Measurements from ENCODE around the gene ZNF311. TPM values are rescaled to one million over a fixed set of nuclear protein-coding genes. Genes with fewer than 3 reads are reported as not detected.

ZNF311 gene
- total and polyA plus RNA-seq, 2 experiments from 2014 or later, result 0.57 to 1.3 TPM

DNA sequence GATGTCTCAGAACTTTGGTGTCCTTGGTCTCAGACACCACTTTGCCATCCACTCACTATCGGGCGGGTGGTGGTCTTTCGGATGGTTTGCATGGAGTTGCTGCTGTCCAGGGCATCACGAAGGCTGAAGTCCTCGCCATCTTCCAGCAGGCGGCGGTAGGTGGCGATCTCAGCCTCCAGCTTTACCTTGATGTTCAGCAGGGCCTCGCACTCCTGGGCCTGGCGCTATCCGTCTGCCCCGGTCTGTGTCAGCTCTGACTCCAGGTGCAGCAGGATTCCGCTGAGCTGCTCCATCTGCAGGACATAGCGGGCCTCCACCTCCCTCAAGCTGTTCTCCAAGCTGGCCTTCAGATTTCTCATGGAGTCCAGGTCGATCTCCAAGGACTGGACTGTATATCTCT lies 36.0 kb downstream of the ZNF311 start:
- no peaks in the 10 kb centered on the region for H3K9me3 ChIP-seq (ENCODE audit: low read depth)
- H4K20me1 ChIP-seq (ENCODE audit: insufficient read depth, poor library complexity, severe bottlenecking), result no peaks in the 10 kb centered on the region
- H2AFZ ChIP-seq, result no peak overlapping the region
- no peaks in the 10 kb centered on the region for H3K79me2 ChIP-seq
- WGBS (ENCODE audit: low lambda C conversion rate, missing lambda C conversion rate), result 86% methylated on average over 15 of the region's 15 CpGs
- no peak overlapping the region for H3K4me2 ChIP-seq
- no peaks in the 10 kb centered on the region for H3K4me1 ChIP-seq (ENCODE audit: insufficient read depth)
- DNase-seq (ENCODE audit: low spot score), result no peak
- TF ChIP-seq EZH2 (IDR thresholded peaks at IDR 0.05; ENCODE audit: borderline replicate concordance) (no peak), EZH2phosphoT487 (IDR thresholded peaks at IDR 0.05; ENCODE audit: low read depth, severe bottlenecking, unreplicated experiment) (no peak)
- TF ChIP-seq, protein P1, sequence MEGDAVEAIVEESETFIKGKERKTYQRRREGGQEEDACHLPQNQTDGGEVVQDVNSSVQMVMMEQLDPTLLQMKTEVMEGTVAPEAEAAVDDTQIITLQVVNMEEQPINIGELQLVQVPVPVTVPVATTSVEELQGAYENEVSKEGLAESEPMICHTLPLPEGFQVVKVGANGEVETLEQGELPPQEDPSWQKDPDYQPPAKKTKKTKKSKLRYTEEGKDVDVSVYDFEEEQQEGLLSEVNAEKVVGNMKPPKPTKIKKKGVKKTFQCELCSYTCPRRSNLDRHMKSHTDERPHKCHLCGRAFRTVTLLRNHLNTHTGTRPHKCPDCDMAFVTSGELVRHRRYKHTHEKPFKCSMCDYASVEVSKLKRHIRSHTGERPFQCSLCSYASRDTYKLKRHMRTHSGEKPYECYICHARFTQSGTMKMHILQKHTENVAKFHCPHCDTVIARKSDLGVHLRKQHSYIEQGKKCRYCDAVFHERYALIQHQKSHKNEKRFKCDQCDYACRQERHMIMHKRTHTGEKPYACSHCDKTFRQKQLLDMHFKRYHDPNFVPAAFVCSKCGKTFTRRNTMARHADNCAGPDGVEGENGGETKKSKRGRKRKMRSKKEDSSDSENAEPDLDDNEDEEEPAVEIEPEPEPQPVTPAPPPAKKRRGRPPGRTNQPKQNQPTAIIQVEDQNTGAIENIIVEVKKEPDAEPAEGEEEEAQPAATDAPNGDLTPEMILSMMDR (IDR thresholded peaks at IDR 0.05; ENCODE audit: poor library complexity), result no peak
- no peaks in the 10 kb centered on the region for H3K36me3 ChIP-seq (replicated peaks; ENCODE audit: insufficient read depth, low read depth)
- H3K9me2 ChIP-seq (replicated peaks; ENCODE audit: insufficient read depth), result no peaks in the 10 kb centered on the region
- H3K27me3 ChIP-seq, result no peaks in the 10 kb centered on the region
- no peak overlapping the region for H3K4me3 ChIP-seq
- no peak overlapping the region for H3K27ac ChIP-seq

DNA sequence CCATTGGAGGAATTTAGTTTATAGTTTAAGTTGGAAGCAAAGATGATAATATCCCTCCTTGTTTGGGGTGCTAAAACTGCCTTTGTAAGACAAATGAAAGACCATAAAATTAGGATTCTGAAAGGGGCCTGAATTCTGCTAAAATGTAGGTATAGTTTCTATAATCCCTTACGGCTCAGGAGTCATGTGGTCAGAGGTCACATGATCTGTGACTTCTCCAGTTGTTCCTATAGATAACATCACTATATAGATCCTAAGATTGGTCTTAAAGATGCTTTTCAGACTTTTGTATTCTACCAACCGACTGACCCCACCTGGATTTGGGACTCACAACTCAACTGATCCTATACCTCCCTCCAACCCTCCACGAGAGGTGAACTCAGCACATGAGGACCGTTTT lies 36.6 kb downstream of the ZNF311 start:
- Histone ChIP-seq H3K4me2 (no peak overlapping the region), H3K79me2 (no peaks in the 10 kb centered on the region), H2AFZ (no peak overlapping the region), H4K20me1 (ENCODE audit: insufficient read depth, poor library complexity, severe bottlenecking) (no peaks in the 10 kb centered on the region), H3K36me3 (replicated peaks; ENCODE audit: insufficient read depth, low read depth) (no peaks in the 10 kb centered on the region), H3K27me3 (no peaks in the 10 kb centered on the region), H3K9me2 (replicated peaks; ENCODE audit: insufficient read depth) (no peaks in the 10 kb centered on the region), H3K4me3 (no peak overlapping the region), H3K4me1 (ENCODE audit: insufficient read depth) (no peaks in the 10 kb centered on the region), H3K9me3 (ENCODE audit: low read depth) (no peaks in the 10 kb centered on the region), H3K27ac (no peak overlapping the region)
- TF ChIP-seq, protein P1 (IDR thresholded peaks at IDR 0.05; ENCODE audit: poor library complexity), result no peak
- TF ChIP-seq EZH2phosphoT487 (IDR thresholded peaks at IDR 0.05; ENCODE audit: low read depth, severe bottlenecking, unreplicated experiment), result no peak
- no peak for TF ChIP-seq EZH2 (IDR thresholded peaks at IDR 0.05; ENCODE audit: borderline replicate concordance)
- 88% methylated on average over 4 of the region's 4 CpGs for WGBS (ENCODE audit: low lambda C conversion rate, missing lambda C conversion rate)
- DNase-seq (ENCODE audit: low spot score), result no peak

DNA sequence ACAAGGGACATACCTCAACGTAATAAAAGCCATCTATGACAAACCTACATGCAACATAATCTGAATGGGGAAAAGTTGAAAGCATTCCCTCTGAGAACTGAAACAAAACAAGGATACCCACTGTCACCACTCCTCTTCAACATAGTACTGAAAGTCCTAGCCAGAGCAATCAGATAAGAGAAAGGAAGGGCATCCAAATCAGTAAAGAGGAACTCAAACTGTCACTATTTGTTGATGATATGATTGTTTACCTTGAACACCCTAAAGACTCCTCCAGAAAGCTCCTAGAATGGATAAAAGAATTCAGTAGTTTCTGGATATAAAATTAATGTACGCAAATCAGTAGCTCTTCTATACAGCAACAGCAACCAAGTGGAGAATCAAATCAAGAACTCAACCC lies 39.4 kb downstream of the ZNF311 start:
- Histone ChIP-seq H3K27me3 (no peaks in the 10 kb centered on the region), H3K9me3 (ENCODE audit: low read depth) (no peaks in the 10 kb centered on the region), H2AFZ (no peak overlapping the region), H3K9me2 (replicated peaks; ENCODE audit: insufficient read depth) (no peaks in the 10 kb centered on the region), H3K4me3 (no peak overlapping the region), H3K79me2 (no peaks in the 10 kb centered on the region), H3K4me2 (no peak overlapping the region), H3K36me3 (replicated peaks; ENCODE audit: insufficient read depth, low read depth) (no peaks in the 10 kb centered on the region), H3K4me1 (ENCODE audit: insufficient read depth) (no peaks in the 10 kb centered on the region), H4K20me1 (ENCODE audit: insufficient read depth, poor library complexity, severe bottlenecking) (no peaks in the 10 kb centered on the region), H3K27ac (no peak overlapping the region)
- WGBS (ENCODE audit: low lambda C conversion rate, missing lambda C conversion rate), result 93% methylated on average over 2 of the region's 2 CpGs
- DNase-seq (ENCODE audit: low spot score), result no peak
- TF ChIP-seq, protein P1 (IDR thresholded peaks at IDR 0.05; ENCODE audit: poor library complexity), result no peak
- TF ChIP-seq EZH2 (IDR thresholded peaks at IDR 0.05; ENCODE audit: borderline replicate concordance) (no peak), EZH2phosphoT487 (IDR thresholded peaks at IDR 0.05; ENCODE audit: low read depth, severe bottlenecking, unreplicated experiment) (no peak)

Measured in hepatocyte (in vitro differentiated cells).